GM23248 (cell line): ENCODE measurements around the gene FLII.

Experiments used
- EZH2 ChIP-seq: fragments of 200-600 bp; sonication (generic); IDR thresholded peaks from 2 replicates; pipeline ENCODE4 v1.6.1; 2018; ENCODE audit warnings: antibody characterized with exemption, mild to moderate bottlenecking; ENCODE audit not compliant: insufficient read depth, poor library complexity, severe bottlenecking
- EZH2phosphoT487 ChIP-seq: fragments of 200-600 bp; sonication (generic); IDR thresholded peaks from 2 replicates; pipeline ENCODE4 v1.6.1; 2018; ENCODE audit warnings: antibody characterized with exemption, moderate library complexity, mild to moderate bottlenecking, low read depth; ENCODE audit not compliant: insufficient read depth

- TF ChIP-seq EZH2 (no peak), EZH2phosphoT487 (no peak)
These were observed 50.4 kb downstream of the FLII start for GRCh38 chr17:18208092-18208491.
